ENCODE measurements around the gene KBTBD8.

The KBTBD8 gene

GRCh38 chr3:66996696-66997095 lies 1.4 kb upstream of the KBTBD8 start:
- Histone ChIP-seq H3K27ac (ENCODE audit: low read depth, low read length, severe bottlenecking) (no peak overlapping the region), H3K4me1 (ENCODE audit: control insufficient read depth, insufficient read depth, low read length, poor library complexity, severe bottlenecking) (peaks cover 4% of the 10 kb centered on the region), H3K4me3 (ENCODE audit: extremely low read depth, insufficient read depth, low read length, poor library complexity, severe bottlenecking) (no peak overlapping the region), H3K9me3 (ENCODE audit: control insufficient read depth, low read length) (no peaks in the 10 kb centered on the region), H3K36me3 (ENCODE audit: control insufficient read depth, insufficient read depth, low read length) (no peaks in the 10 kb centered on the region)
- WGBS, 2 experiments (ENCODE audit: insufficient coverage in 2 of 2) = 95 to 100% methylated on average over 2 of the region's 4 CpGs

GRCh38 chr3:66997560-66998112 lies 471 bp upstream of the KBTBD8 start:
- Histone ChIP-seq H3K4me1 (ENCODE audit: control insufficient read depth, insufficient read depth, low read length, poor library complexity, severe bottlenecking) (peaks cover 4% of the 10 kb centered on the region), H3K9me3 (ENCODE audit: control insufficient read depth, low read length) (no peaks in the 10 kb centered on the region), H3K27ac (ENCODE audit: low read depth, low read length, severe bottlenecking) (no peak overlapping the region), H3K36me3 (ENCODE audit: control insufficient read depth, insufficient read depth, low read length) (no peaks in the 10 kb centered on the region), H3K4me3 (ENCODE audit: extremely low read depth, insufficient read depth, low read length, poor library complexity, severe bottlenecking) (peak overlapping the region; percentile 73)
- 14 to 22% methylated on average over 13 to 14 of the region's 18 CpGs for WGBS, 2 experiments (ENCODE audit: insufficient coverage in 2 of 2)

GRCh38 chr3:66998904-66999235 lies 763 bp downstream of the KBTBD8 start:
- 4 to 7% methylated on average over 7 to 8 of the region's 10 CpGs for WGBS, 2 experiments (ENCODE audit: insufficient coverage in 2 of 2)
- peaks cover 4% of the 10 kb centered on the region for H3K4me1 ChIP-seq (ENCODE audit: control insufficient read depth, insufficient read depth, low read length, poor library complexity, severe bottlenecking)
- peak overlapping the region; percentile 73 for H3K4me3 ChIP-seq (ENCODE audit: extremely low read depth, insufficient read depth, low read length, poor library complexity, severe bottlenecking)
- H3K36me3 ChIP-seq (ENCODE audit: control insufficient read depth, insufficient read depth, low read length) = peaks cover 10% of the 10 kb centered on the region
- no peaks in the 10 kb centered on the region for H3K9me3 ChIP-seq (ENCODE audit: control insufficient read depth, low read length)
- H3K27ac ChIP-seq (ENCODE audit: low read depth, low read length, severe bottlenecking) = no peak overlapping the region

GRCh38 chr3:67000009-67000408 lies 1.9 kb downstream of the KBTBD8 start:
- no peak overlapping the region for H3K4me3 ChIP-seq (ENCODE audit: extremely low read depth, insufficient read depth, low read length, poor library complexity, severe bottlenecking)

GRCh38 chr3:67001086-67001861 lies 3.2 kb downstream of the KBTBD8 start:
- H3K36me3 ChIP-seq (ENCODE audit: control insufficient read depth, insufficient read depth, low read length) = peaks cover 14% of the 10 kb centered on the region
- no peak overlapping the region for H3K4me3 ChIP-seq (ENCODE audit: extremely low read depth, insufficient read depth, low read length, poor library complexity, severe bottlenecking)
- WGBS, 2 experiments (ENCODE audit: insufficient coverage in 2 of 2) = 89 to 93% methylated on average over 4 to 6 of the region's 8 CpGs
- no peaks in the 10 kb centered on the region for H3K9me3 ChIP-seq (ENCODE audit: control insufficient read depth, low read length)
- H3K4me1 ChIP-seq (ENCODE audit: control insufficient read depth, insufficient read depth, low read length, poor library complexity, severe bottlenecking) = peaks cover 4% of the 10 kb centered on the region
- no peak overlapping the region for H3K27ac ChIP-seq (ENCODE audit: low read depth, low read length, severe bottlenecking)

More at GRCh38 chr3:67000009-67000408, 1.9 kb downstream of the KBTBD8 start:
- H3K9me3 ChIP-seq (ENCODE audit: control insufficient read depth, low read length) = no peaks in the 10 kb centered on the region
- 89% methylated on average over 2 of the region's 2 CpGs; no CpG with 5 or more reads in 1 of the 2 experiments for WGBS, 2 experiments (ENCODE audit: insufficient coverage in 2 of 2)
- H3K27ac ChIP-seq (ENCODE audit: low read depth, low read length, severe bottlenecking) = no peak overlapping the region
- H3K4me1 ChIP-seq (ENCODE audit: control insufficient read depth, insufficient read depth, low read length, poor library complexity, severe bottlenecking) = peaks cover 4% of the 10 kb centered on the region
- H3K36me3 ChIP-seq (ENCODE audit: control insufficient read depth, insufficient read depth, low read length) = peaks cover 14% of the 10 kb centered on the region

GRCh38 chr3:67005974-67006373 lies 7.9 kb downstream of the KBTBD8 start:
- peaks cover 18% of the 10 kb centered on the region for H3K36me3 ChIP-seq (ENCODE audit: control insufficient read depth, insufficient read depth, low read length)
- H3K9me3 ChIP-seq (ENCODE audit: control insufficient read depth, low read length) = no peaks in the 10 kb centered on the region
- no peaks in the 10 kb centered on the region for H3K4me1 ChIP-seq (ENCODE audit: control insufficient read depth, insufficient read depth, low read length, poor library complexity, severe bottlenecking)
- 80 to 91% methylated on average over 1 of the region's 1 CpG for WGBS, 2 experiments (ENCODE audit: insufficient coverage in 2 of 2)
- no peak overlapping the region for H3K4me3 ChIP-seq (ENCODE audit: extremely low read depth, insufficient read depth, low read length, poor library complexity, severe bottlenecking)
- H3K27ac ChIP-seq (ENCODE audit: low read depth, low read length, severe bottlenecking) = no peak overlapping the region

- WGBS, 2 experiments (ENCODE audit: insufficient coverage in 2 of 2) = 100% methylated on average over 1 to 3 of the region's 5 CpGs
- Histone ChIP-seq H3K36me3 (ENCODE audit: control insufficient read depth, insufficient read depth, low read length) (peaks cover 18% of the 10 kb centered on the region), H3K4me1 (ENCODE audit: control insufficient read depth, insufficient read depth, low read length, poor library complexity, severe bottlenecking) (no peaks in the 10 kb centered on the region), H3K9me3 (ENCODE audit: control insufficient read depth, low read length) (no peaks in the 10 kb centered on the region), H3K27ac (ENCODE audit: low read depth, low read length, severe bottlenecking) (no peak overlapping the region), H3K4me3 (ENCODE audit: extremely low read depth, insufficient read depth, low read length, poor library complexity, severe bottlenecking) (no peak overlapping the region)
Measured at GRCh38 chr3:67006460-67006859, 8.4 kb downstream of the KBTBD8 start.

GRCh38 chr3:67008388-67008787 lies 10.3 kb downstream of the KBTBD8 start:
- H3K4me1 ChIP-seq (ENCODE audit: control insufficient read depth, insufficient read depth, low read length, poor library complexity, severe bottlenecking) = no peaks in the 10 kb centered on the region
- H3K27ac ChIP-seq (ENCODE audit: low read depth, low read length, severe bottlenecking) = no peak overlapping the region
- H3K36me3 ChIP-seq (ENCODE audit: control insufficient read depth, insufficient read depth, low read length) = peaks cover 12% of the 10 kb centered on the region
- H3K9me3 ChIP-seq (ENCODE audit: control insufficient read depth, low read length) = no peaks in the 10 kb centered on the region
- WGBS, 2 experiments (ENCODE audit: insufficient coverage in 2 of 2) = 80% methylated on average over 1 of the region's 2 CpGs; no CpG with 5 or more reads in 1 of the 2 experiments
- H3K4me3 ChIP-seq (ENCODE audit: extremely low read depth, insufficient read depth, low read length, poor library complexity, severe bottlenecking) = no peak overlapping the region

GRCh38 chr3:67009716-67010115 lies 11.6 kb downstream of the KBTBD8 start:
- Histone ChIP-seq H3K4me1 (ENCODE audit: control insufficient read depth, insufficient read depth, low read length, poor library complexity, severe bottlenecking) (no peaks in the 10 kb centered on the region), H3K36me3 (ENCODE audit: control insufficient read depth, insufficient read depth, low read length) (peaks cover 4% of the 10 kb centered on the region), H3K27ac (ENCODE audit: low read depth, low read length, severe bottlenecking) (no peak overlapping the region), H3K4me3 (ENCODE audit: extremely low read depth, insufficient read depth, low read length, poor library complexity, severe bottlenecking) (no peak overlapping the region), H3K9me3 (ENCODE audit: control insufficient read depth, low read length) (no peaks in the 10 kb centered on the region)
- no CpG with 5 or more reads among the region's 3 CpGs for WGBS, 2 experiments (ENCODE audit: insufficient coverage in 2 of 2)

GRCh38 chr3:67011414-67012131 lies 13.5 kb downstream of the KBTBD8 start:
- Histone ChIP-seq H3K27ac (ENCODE audit: low read depth, low read length, severe bottlenecking) (no peak overlapping the region), H3K4me1 (ENCODE audit: control insufficient read depth, insufficient read depth, low read length, poor library complexity, severe bottlenecking) (no peaks in the 10 kb centered on the region), H3K9me3 (ENCODE audit: control insufficient read depth, low read length) (no peaks in the 10 kb centered on the region), H3K4me3 (ENCODE audit: extremely low read depth, insufficient read depth, low read length, poor library complexity, severe bottlenecking) (no peak overlapping the region), H3K36me3 (ENCODE audit: control insufficient read depth, insufficient read depth, low read length) (peaks cover 4% of the 10 kb centered on the region)
- 87 to 95% methylated on average over 4 of the region's 6 CpGs for WGBS, 2 experiments (ENCODE audit: insufficient coverage in 2 of 2)

Data from mesodermal cell (in vitro differentiated cells).